HepG2 (cell line): ENCODE data around the gene CS. TPM values are rescaled to one million over a fixed set of nuclear protein-coding genes. Genes with fewer than 3 reads are reported as not detected.

Experiments used
- MAF1 ChIP-seq: sonication (generic); formaldehyde crosslinking; IDR thresholded peaks from 2 replicates; pipeline ENCODE4 v1.5.0; 2020; ENCODE audit warnings: missing genetic modification reagents, borderline replicate concordance
- TBX2 ChIP-seq: sonication (generic); formaldehyde crosslinking; IDR thresholded peaks from 2 replicates; pipeline ENCODE4 v1.5.0; 2020; ENCODE audit warnings: missing genetic modification reagents, mild to moderate bottlenecking, borderline replicate concordance
- THYN1 ChIP-seq: sonication (generic); formaldehyde crosslinking; IDR thresholded peaks from 2 replicates; pipeline ENCODE4 v1.8.1; 2023; ENCODE audit warnings: low read depth, mild to moderate bottlenecking, moderate library complexity, missing genetic modification reagents, borderline replicate concordance
- ZC3H4 ChIP-seq: sonication (generic); formaldehyde crosslinking; IDR thresholded peaks from 2 replicates; pipeline ENCODE4 v1.4.0; 2020; ENCODE audit warnings: missing genetic modification reagents, borderline replicate concordance
- ZNF543 ChIP-seq: sonication (generic); formaldehyde crosslinking; IDR thresholded peaks from 2 replicates; pipeline ENCODE4 v1.4.0; 2020; ENCODE audit warnings: mild to moderate bottlenecking, missing genetic modification reagents
- ZNF737 ChIP-seq: sonication (generic); formaldehyde crosslinking; IDR thresholded peaks from 2 replicates; pipeline ENCODE4 v1.5.0; 2020; ENCODE audit warnings: missing genetic modification reagents, mild to moderate bottlenecking, borderline replicate concordance
- ZNF781 ChIP-seq: sonication (generic); formaldehyde crosslinking; IDR thresholded peaks from 2 replicates; pipeline ENCODE4 v1.5.1; 2020; ENCODE audit warnings: borderline replicate concordance, mild to moderate bottlenecking, missing genetic modification reagents; ENCODE audit errors: not compliant biosample characterization
- polyA plus RNA-seq, 8 experiments: library from polyadenylated mRNA; depleted of rRNA in 3 of 8; stranded (reverse) in 7 of 8; unstranded in 1 of 8; fragments of >200 nt; fragmentation: Illumina TruSeq in 4 of 8; extraction: Trizol in 4 of 8; gene quantifications; 2 replicates each; pipeline versions ENCODE4 v1.2.1 to v1.2.3, GENCODE V29; 2011 to 2016; ENCODE audit warnings: low read depth in 4 of 8, missing spikeins in 1 of 8, mixed read lengths in 1 of 8; ENCODE audit not compliant: insufficient read depth in 1 of 8
- total RNA-seq, 5 experiments: library from RNA; depleted of rRNA; stranded (reverse); fragments of >200 nt; fragmentation: Illumina TruSeq; extraction: Trizol; gene quantifications; 2 replicates each; pipeline ENCODE4 v1.2.3, GENCODE V29; 2016; ENCODE audit warnings: low read depth in 1 of 5
- TF ChIP-seq, protein P1 (sequence below): sonication (generic); formaldehyde crosslinking; IDR thresholded peaks from 2 replicates; pipeline ENCODE4 v1.9.0; 2021; ENCODE audit warnings: mild to moderate bottlenecking, missing genetic modification reagents
- TF ChIP-seq, protein P2 (sequence below): IDR thresholded peaks from 2 replicates; pipeline ENCODE4 v1.6.1; 2016; ENCODE audit warnings: low read depth
- TF ChIP-seq, protein P3 (sequence below): fragments of 450-650 bp; IDR thresholded peaks from 2 replicates; pipeline ENCODE4 v1.6.1; 2016
- TF ChIP-seq, protein P4 (sequence below): sonication (generic); formaldehyde crosslinking; IDR thresholded peaks from 2 replicates; pipeline ENCODE4 v1.4.0; 2020; ENCODE audit warnings: missing genetic modification reagents, mild to moderate bottlenecking, borderline replicate concordance
- TF ChIP-seq, protein P5 (sequence below): sonication (generic); formaldehyde crosslinking; IDR thresholded peaks from 2 replicates; pipeline ENCODE4 v1.8.1; 2023; ENCODE audit warnings: mild to moderate bottlenecking, moderate library complexity, missing genetic modification reagents
- TF ChIP-seq, protein P6 (sequence below): sonication (generic); formaldehyde crosslinking; IDR thresholded peaks from 2 replicates; pipeline ENCODE4 v1.5.1; 2020; ENCODE audit warnings: mild to moderate bottlenecking, moderate library complexity, missing genetic modification reagents

Gene CS
- total and polyA plus RNA-seq, 2 of the 13 experiments (the other 11 are each of a cell fraction or from before 2014, with no cell fraction given): 173 to 175 TPM

DNA sequence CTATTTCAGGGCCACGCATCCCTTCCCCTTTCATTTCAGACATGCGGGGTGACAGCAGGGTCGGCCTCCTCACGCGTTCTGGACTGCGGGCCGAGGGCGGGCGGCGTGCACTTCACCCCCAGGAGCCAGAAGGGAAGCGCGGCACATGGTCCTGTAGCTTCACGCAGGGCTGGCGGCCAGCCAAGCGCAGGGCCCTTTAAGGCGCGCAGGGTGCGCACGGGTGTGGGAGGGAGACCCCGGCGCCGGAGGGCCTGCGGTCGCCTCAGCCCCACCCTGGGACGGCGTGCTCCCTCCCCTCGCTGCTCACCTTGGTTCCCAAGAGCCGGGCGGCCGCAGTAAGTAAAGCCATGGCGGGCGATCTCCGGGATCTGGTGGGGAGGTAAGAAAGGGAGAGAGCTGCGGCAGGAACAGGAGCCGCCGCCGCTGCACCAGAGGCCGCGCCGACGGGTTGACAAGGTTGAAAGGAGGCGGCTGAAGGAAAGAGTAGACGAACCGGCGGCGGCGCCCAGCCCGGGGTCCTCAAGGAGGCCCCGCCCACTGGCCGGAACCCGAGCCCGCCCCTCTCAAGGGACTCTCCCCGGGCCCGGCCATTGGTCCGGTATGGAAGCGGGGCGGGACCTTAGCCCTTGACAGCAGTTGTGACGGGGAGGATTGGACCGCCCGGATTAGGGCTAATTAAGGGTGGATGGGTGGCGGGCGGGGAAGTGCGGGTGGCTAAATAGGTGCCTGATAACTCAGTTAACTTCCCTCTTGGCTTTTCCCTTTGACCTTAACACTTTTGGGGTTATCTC is at the start of gene CS (continued):
- TF ChIP-seq, protein P1, sequence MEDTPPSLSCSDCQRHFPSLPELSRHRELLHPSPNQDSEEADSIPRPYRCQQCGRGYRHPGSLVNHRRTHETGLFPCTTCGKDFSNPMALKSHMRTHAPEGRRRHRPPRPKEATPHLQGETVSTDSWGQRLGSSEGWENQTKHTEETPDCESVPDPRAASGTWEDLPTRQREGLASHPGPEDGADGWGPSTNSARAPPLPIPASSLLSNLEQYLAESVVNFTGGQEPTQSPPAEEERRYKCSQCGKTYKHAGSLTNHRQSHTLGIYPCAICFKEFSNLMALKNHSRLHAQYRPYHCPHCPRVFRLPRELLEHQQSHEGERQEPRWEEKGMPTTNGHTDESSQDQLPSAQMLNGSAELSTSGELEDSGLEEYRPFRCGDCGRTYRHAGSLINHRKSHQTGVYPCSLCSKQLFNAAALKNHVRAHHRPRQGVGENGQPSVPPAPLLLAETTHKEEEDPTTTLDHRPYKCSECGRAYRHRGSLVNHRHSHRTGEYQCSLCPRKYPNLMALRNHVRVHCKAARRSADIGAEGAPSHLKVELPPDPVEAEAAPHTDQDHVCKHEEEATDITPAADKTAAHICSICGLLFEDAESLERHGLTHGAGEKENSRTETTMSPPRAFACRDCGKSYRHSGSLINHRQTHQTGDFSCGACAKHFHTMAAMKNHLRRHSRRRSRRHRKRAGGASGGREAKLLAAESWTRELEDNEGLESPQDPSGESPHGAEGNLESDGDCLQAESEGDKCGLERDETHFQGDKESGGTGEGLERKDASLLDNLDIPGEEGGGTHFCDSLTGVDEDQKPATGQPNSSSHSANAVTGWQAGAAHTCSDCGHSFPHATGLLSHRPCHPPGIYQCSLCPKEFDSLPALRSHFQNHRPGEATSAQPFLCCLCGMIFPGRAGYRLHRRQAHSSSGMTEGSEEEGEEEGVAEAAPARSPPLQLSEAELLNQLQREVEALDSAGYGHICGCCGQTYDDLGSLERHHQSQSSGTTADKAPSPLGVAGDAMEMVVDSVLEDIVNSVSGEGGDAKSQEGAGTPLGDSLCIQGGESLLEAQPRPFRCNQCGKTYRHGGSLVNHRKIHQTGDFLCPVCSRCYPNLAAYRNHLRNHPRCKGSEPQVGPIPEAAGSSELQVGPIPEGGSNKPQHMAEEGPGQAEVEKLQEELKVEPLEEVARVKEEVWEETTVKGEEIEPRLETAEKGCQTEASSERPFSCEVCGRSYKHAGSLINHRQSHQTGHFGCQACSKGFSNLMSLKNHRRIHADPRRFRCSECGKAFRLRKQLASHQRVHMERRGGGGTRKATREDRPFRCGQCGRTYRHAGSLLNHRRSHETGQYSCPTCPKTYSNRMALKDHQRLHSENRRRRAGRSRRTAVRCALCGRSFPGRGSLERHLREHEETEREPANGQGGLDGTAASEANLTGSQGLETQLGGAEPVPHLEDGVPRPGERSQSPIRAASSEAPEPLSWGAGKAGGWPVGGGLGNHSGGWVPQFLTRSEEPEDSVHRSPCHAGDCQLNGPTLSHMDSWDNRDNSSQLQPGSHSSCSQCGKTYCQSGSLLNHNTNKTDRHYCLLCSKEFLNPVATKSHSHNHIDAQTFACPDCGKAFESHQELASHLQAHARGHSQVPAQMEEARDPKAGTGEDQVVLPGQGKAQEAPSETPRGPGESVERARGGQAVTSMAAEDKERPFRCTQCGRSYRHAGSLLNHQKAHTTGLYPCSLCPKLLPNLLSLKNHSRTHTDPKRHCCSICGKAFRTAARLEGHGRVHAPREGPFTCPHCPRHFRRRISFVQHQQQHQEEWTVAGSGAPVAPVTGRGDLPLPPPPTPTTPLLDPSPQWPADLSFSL (CRISPR knock-in tag): no peak
- TF ChIP-seq TBX2 (CRISPR knock-in tag) (peak; percentile 59), ZNF543 (CRISPR knock-in tag) (peak; percentile 84), ZC3H4 (CRISPR knock-in tag) (no peak), THYN1 (CRISPR knock-in tag) (0 out of 2 replicates have a peak, but pooled peaks have one; percentile 68), ZNF781 (CRISPR knock-in tag) (peak; percentile 43), MAF1 (CRISPR knock-in tag) (no peak), ZNF737 (CRISPR knock-in tag) (peak; percentile 38; the same call in 1 of the 2 replicates)
- TF ChIP-seq, protein P2, sequence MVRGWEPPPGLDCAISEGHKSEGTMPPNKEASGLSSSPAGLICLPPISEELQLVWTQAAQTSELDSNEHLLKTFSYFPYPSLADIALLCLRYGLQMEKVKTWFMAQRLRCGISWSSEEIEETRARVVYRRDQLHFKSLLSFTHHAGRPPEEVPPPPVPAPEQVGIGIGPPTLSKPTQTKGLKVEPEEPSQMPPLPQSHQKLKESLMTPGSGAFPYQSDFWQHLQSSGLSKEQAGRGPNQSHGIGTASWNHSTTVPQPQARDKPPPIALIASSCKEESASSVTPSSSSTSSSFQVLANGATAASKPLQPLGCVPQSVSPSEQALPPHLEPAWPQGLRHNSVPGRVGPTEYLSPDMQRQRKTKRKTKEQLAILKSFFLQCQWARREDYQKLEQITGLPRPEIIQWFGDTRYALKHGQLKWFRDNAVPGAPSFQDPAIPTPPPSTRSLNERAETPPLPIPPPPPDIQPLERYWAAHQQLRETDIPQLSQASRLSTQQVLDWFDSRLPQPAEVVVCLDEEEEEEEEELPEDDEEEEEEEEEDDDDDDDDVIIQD (CRISPR knock-in tag): no peak
- TF ChIP-seq, protein P3, sequence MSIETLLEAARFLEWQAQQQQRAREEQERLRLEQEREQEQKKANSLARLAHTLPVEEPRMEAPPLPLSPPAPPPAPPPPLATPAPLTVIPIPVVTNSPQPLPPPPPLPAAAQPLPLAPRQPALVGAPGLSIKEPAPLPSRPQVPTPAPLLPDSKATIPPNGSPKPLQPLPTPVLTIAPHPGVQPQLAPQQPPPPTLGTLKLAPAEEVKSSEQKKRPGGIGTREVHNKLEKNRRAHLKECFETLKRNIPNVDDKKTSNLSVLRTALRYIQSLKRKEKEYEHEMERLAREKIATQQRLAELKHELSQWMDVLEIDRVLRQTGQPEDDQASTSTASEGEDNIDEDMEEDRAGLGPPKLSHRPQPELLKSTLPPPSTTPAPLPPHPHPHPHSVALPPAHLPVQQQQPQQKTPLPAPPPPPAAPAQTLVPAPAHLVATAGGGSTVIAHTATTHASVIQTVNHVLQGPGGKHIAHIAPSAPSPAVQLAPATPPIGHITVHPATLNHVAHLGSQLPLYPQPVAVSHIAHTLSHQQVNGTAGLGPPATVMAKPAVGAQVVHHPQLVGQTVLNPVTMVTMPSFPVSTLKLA: peak; percentile 42
- TF ChIP-seq, protein P4, sequence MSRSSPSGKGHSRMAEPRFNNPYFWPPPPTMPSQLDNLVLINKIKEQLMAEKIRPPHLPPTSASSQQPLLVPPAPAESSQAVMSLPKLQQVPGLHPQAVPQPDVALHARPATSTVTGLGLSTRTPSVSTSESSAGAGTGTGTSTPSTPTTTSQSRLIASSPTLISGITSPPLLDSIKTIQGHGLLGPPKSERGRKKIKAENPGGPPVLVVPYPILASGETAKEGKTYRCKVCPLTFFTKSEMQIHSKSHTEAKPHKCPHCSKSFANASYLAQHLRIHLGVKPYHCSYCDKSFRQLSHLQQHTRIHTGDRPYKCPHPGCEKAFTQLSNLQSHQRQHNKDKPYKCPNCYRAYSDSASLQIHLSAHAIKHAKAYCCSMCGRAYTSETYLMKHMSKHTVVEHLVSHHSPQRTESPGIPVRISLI (CRISPR knock-in tag): peak; percentile 55; the same call in 1 of the 2 replicates
- TF ChIP-seq, protein P5, sequence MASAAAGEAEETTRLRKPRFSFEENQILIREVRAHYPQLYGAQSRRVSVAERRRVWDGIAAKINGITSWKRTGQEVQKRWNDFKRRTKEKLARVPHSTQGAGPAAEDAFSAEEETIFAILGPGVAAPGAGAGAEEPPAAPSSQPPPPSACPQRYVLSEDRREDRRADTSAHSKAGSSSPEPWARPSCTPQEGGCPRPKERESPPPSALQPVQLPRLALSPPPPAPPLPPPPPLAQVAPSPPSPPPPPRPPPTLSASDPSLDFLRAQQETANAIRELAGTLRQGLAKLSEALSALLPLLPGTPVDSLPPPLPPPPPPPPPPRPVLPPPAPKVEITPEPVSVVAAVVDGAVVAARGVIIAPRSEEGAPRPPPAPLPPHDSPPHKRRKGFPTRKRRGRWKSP: peak; percentile 62
- TF ChIP-seq, protein P6, sequence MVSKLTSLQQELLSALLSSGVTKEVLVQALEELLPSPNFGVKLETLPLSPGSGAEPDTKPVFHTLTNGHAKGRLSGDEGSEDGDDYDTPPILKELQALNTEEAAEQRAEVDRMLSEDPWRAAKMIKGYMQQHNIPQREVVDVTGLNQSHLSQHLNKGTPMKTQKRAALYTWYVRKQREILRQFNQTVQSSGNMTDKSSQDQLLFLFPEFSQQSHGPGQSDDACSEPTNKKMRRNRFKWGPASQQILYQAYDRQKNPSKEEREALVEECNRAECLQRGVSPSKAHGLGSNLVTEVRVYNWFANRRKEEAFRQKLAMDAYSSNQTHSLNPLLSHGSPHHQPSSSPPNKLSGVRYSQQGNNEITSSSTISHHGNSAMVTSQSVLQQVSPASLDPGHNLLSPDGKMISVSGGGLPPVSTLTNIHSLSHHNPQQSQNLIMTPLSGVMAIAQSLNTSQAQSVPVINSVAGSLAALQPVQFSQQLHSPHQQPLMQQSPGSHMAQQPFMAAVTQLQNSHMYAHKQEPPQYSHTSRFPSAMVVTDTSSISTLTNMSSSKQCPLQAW (CRISPR knock-in tag): no peak
